Cerebellar nuclear complex (tissue), 1 donor: ENCODE data around the gene NMT2.
"Not testable (repeated sequence)": the region's sequence is repeated elsewhere in the genome, so short reads cannot be mapped to it uniquely, and the experiment has no call there.

ENCODE experiments used
- DNase-seq, 2 experiments: peaks; one replicate each; lab custom pipeline; 2025; lab: John Stamatoyannopoulos, UW

NMT2 gene

GRCh38 chr10:15168291-15168785 is at the start of gene NMT2:
Gene NMT2 (minus strand): TSS chr10:15168693. CDS start chr10:15168612, 81 bp downstream.
- DNase-seq: peak in 1 of 2 experiments; percentile 83

GRCh38 chr10:15216700-15217099 is 48.2 kb upstream of the NMT2 start:
- no peak for DNase-seq

GRCh38 chr10:15214237-15214636 is 45.7 kb upstream of the NMT2 start:
- no peak for DNase-seq

- no peak for DNase-seq
These were observed 45.0 kb upstream of the NMT2 start for GRCh38 chr10:15213461-15213861.

- DNase-seq: no peak
These were observed 43.0 kb upstream of the NMT2 start for GRCh38 chr10:15211464-15211979.

GRCh38 chr10:15210521-15210920 is 42.0 kb upstream of the NMT2 start:
- no peak for DNase-seq

GRCh38 chr10:15209827-15210509 is 41.5 kb upstream of the NMT2 start:
- DNase-seq: peak; percentile 54 to 59

GRCh38 chr10:15208221-15208620 is 39.7 kb upstream of the NMT2 start:
- no peak for DNase-seq

- not testable (repeated sequence) for DNase-seq
These were observed 38.9 kb upstream of the NMT2 start for GRCh38 chr10:15207410-15207809.

- no peak for DNase-seq
These were observed 34.1 kb upstream of the NMT2 start for GRCh38 chr10:15202639-15203038.

GRCh38 chr10:15202301-15202621 is 33.8 kb upstream of the NMT2 start:
- not testable (repeated sequence) for DNase-seq

- no peak for DNase-seq
These were observed 33.3 kb upstream of the NMT2 start for GRCh38 chr10:15201589-15202300.

- DNase-seq: no peak
These were observed 32.1 kb upstream of the NMT2 start for GRCh38 chr10:15200626-15201025.

GRCh38 chr10:15197911-15198310 is 29.4 kb upstream of the NMT2 start:
- DNase-seq: no peak

GRCh38 chr10:15197276-15197675 is 28.8 kb upstream of the NMT2 start:
- DNase-seq: no peak

- no peak for DNase-seq
These were observed 27.7 kb upstream of the NMT2 start for GRCh38 chr10:15196021-15196834.

- no peak for DNase-seq
These were observed 20.8 kb upstream of the NMT2 start for GRCh38 chr10:15189133-15189885.

GRCh38 chr10:15188603-15189002 is 20.1 kb upstream of the NMT2 start:
- DNase-seq: no peak

- no peak for DNase-seq
These were observed 15.4 kb upstream of the NMT2 start for GRCh38 chr10:15183689-15184481.

- DNase-seq: no peak
These were observed 14.2 kb upstream of the NMT2 start for GRCh38 chr10:15182540-15183207.
